Suppressor macrophage treated with lipopolysaccharide for 1 hour (primary cell): ENCODE measurements around the gene TMEM30B.
"Not testable (repeated sequence)": the region's sequence is repeated elsewhere in the genome, so short reads cannot be mapped to it uniquely, and the experiment has no call there.

Source experiments
- DNase-seq, 3 donors: peaks; one replicate each; pipeline ENCODE4 v3.0.0-alpha.2; 2020 to 2022

TMEM30B gene

GRCh38 chr14:61281186-61281947 lies at the start of gene TMEM30B:
Gene TMEM30B (minus strand): TSS chr14:61281338. CDS start chr14:61281147, 191 bp downstream.
- no peak for DNase-seq

DNA sequence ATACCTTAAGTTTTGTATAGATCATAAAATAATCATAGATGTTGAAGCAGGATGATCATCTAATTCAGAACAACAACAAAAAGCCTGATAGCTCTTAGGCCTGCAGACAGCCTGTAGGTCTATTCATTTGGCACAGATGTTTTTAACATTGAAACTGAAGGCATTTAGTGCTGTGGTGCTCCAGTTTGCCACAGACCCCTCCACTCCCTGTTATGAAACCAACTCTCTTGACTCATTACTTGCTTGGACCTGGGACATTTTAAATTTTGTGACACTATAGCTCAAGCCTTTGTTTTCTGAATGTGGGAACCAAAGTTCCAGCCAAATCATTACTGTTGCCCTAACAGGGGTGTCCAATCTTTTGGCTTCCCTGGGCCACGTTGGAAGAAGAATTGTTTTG lies 49.4 kb upstream of the TMEM30B start:
- no peak for DNase-seq

DNA sequence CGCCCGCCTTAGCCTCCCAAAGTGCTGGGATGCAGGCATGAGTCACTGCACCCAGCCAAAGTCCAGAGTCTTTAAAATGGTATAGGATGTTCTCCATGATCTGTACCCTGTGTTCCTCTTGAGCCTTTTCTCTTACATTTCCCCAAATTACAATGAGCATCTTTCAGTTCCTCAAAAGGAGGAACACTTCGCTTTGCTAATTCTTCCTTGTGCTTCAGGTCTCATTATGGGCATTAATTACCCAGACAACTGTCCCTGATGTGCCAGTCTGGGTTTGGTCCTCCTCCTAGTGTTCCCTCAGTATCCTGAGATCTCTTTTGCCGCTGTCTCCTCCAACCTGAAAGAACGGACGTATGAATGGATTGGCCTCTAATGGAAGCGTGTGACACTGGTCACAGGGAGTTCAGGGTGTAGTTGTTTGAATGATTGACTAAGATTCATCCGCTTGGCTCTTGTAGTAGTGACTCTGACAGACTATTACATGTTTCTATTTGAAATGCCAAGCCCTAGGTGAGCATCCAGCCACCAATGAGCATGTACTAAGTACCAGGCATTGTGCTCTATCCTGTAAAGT lies 48.4 kb upstream of the TMEM30B start:
- DNase-seq = peak; percentile 38 to 67 (median 63)

DNA sequence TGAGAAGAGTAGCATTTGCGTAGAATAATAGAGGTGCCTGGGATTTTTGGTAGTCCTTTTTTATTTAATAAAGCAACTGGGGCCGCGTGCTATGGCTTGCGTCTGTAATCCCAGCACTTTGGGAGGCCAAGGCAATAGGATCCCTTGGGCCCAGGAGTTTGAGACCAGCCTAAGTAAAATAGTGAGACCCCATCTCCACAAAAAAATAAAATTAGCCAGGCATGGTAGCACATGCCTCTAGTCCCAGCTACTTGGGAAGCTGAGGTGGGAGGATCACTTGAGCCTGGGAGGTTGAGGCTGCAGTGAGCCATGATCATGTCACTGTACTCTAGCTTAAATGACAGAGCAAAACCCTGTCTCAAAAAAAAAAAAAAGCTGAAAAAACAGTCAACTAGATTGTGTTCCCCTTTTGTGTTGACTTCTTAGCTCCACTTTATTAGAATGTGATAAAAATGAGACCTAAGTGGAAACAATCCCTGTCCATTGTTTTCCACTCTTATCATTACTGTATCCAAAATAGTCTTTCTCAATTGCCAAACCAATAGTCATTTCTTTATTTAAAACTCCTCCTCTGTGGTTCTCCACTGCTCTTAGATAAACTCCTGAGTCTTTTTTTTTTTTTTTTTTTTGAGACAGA lies 47.6 kb upstream of the TMEM30B start:
- DNase-seq = peak; percentile 17 to 59 (median 44)

DNA sequence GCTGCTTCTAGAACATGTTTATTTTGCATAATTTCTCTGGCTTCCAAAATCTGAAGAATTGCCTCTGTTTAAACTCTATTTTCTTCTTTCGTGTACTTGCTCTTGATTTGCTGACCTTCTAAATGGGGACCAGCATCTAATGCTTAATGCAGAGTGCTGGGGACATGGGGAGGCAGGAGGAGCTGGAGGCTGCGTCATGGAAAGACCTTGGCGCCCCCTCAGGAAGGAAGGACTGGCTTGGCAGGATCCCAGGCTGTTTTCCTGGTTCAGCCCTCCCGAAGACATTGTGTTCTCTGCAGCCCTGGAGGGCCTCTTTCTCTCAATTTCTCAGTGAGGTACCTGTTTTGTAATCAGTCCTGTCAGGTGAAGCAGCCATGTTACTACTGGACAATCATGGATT lies 45.7 kb upstream of the TMEM30B start:
- no peak for DNase-seq

GRCh38 chr14:61326146-61326545 lies 45.0 kb upstream of the TMEM30B start:
- no peak for DNase-seq

DNA sequence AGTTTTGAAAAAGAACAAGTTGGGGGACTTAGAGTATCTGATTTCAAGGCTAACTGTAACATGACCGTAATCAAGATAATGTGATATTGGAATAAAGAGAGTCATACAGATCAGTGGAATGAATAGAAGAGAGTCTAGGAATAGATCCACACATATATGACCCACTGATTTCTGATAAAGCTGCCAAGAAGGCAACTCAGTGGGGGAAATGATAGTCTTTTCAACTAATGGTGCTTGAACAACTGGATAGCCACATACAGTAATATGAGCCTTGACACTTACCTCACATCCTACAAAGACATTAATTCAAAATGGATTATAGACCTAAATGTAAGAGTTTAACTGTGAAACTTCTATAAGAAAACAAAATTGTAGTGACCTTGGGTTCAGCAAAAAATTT lies 44.0 kb upstream of the TMEM30B start:
- no peak for DNase-seq

DNA sequence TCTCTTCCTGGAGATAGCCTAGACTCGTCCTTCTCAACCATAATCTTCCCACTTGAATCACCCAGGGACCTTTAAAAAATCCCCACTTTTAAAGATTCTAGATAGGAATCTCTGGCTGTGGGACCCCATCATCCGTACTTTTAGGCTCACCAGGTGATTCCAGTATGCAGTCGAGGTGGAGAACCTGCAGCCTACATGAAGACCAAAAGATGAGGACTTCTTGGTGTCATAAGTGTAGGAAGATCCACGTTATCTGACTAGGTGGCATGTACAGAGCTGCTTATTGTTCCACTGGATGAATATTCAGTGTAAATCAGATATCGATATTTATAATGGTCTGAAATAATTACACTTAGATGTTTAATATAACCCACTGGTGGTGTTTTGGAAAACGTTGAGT lies 42.8 kb upstream of the TMEM30B start:
- DNase-seq = no peak

GRCh38 chr14:61322799-61323290 lies 41.7 kb upstream of the TMEM30B start:
- no peak for DNase-seq

GRCh38 chr14:61322011-61322798 lies 41.1 kb upstream of the TMEM30B start:
- DNase-seq = peak in 1 of 3 donors; percentile 23

GRCh38 chr14:61321385-61322010 lies 40.4 kb upstream of the TMEM30B start, which contains the start of gene PRKCH:
Gene PRKCH (plus strand): TSS chr14:61321579. CDS start chr14:61322102, 523 bp downstream.
- DNase-seq = peak; percentile 80 to 89 (median 83)

- DNase-seq = no peak
These were observed 39.8 kb upstream of the TMEM30B start for GRCh38 chr14:61320806-61321384.

DNA sequence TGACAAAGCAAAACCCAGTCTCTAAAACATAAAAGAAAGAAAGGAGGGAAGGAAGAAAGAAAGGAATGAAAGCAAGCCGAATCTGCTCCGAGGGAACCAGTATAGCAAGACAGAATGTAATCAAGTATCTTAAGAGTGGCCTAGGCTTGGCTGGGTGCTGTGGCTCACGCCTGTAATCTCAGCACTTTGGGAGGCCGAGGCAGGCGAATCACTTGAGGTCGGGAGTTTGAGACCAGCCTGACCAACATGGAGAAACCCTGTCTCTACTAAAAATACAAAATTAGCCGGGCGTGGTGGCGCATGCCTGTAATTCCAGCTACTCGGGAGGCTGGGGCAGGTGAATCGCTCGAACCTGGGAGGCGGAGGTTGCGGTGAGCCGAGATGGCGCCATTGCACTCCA lies 39.0 kb upstream of the TMEM30B start:
- DNase-seq = not testable (repeated sequence)

- DNase-seq = no peak
These were observed 38.6 kb upstream of the TMEM30B start for GRCh38 chr14:61319706-61320105.

- no peak for DNase-seq
These were observed 37.9 kb upstream of the TMEM30B start for GRCh38 chr14:61319086-61319485.

- DNase-seq = no peak
These were observed 34.2 kb upstream of the TMEM30B start for GRCh38 chr14:61315313-61315712.

GRCh38 chr14:61308701-61309100 lies 27.6 kb upstream of the TMEM30B start:
- not testable (repeated sequence) for DNase-seq

DNA sequence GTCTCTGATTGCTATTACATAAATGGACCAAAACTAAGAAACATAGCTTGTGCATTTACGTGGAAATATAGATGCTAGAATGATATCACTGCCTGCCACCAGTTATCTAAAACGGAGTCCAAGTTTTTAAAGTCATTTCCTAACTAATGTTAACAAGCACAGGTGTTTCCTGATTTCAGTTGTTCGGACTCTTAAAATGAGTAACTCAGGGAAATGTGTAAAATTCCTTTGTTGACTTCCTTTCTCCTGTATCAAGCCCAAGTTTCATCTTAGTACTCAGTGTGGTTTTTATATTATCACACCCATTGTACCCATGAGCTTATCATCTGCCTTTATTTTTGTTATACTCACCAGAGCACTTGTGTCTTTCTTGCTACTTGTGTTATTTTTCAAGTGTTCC lies 27.1 kb upstream of the TMEM30B start:
- no peak for DNase-seq

GRCh38 chr14:61304688-61305087 lies 23.6 kb upstream of the TMEM30B start:
- no peak for DNase-seq

DNA sequence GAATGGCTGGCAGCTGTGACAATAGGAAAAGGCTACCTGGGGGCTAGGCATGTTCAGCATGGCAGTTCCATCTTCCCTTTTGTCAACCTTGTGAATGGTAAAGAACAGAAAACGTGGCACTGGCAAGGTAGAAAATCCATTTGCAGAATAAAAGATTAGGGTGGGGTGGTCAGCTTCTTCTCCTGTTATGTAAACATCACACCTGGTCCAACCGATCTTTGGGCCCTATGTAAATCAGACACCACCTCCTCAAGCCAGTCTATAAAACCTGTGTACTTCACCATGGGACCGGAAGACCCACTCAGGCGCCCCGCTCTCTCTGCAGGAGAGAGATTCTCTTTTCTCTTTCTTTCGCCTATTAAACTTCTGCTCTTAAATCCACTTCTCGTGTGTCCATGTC lies 19.6 kb upstream of the TMEM30B start:
- no peak for DNase-seq

GRCh38 chr14:61300209-61300608 lies 19.1 kb upstream of the TMEM30B start:
- DNase-seq = no peak

DNA sequence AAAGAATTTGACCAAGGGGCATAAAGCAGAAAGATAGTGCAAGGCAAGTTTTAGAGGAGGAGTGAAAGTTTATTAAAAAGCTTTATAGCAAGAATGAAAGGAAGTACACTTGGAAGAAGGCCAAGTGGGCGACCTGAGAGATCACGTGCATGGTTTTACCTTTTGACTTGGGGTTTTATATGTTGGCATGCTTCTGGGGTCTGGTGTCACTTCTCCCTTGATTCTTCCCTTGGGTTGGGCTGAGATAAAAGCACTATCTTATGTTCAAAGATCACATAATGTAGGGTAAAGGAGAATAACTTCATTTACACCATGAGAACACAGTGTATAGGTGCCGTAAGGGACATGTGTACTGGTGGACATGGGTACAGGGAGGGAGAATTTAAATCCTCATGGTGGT lies 17.7 kb upstream of the TMEM30B start:
- no peak for DNase-seq
